Inflammatory macrophage treated with lipopolysaccharide for 1 hour (primary cell): Measurements from ENCODE around the gene MFN2.

Experiments used
- DNase-seq, 2 donors: peaks; one replicate each; pipeline ENCODE4 v3.0.0-alpha.2; 2020 to 2022

The MFN2 gene

GRCh38 chr1:12052997-12053686, 72.9 kb downstream of the MFN2 start:
- no peak for DNase-seq

- DNase-seq = peak in 1 of 2 donors; percentile 33
These were observed 73.7 kb downstream of the MFN2 start for GRCh38 chr1:12053752-12054548.

- DNase-seq = no peak
These were observed 75.0 kb downstream of the MFN2 start for GRCh38 chr1:12055259-12055658.

- no peak for DNase-seq
These were observed 76.1 kb downstream of the MFN2 start for GRCh38 chr1:12056331-12056841.

GRCh38 chr1:12057382-12057781, 77.1 kb downstream of the MFN2 start:
- peak; percentile 32 to 59 for DNase-seq

GRCh38 chr1:12057940-12058687, 77.9 kb downstream of the MFN2 start:
- no peak for DNase-seq

- no peak for DNase-seq
These were observed 79.0 kb downstream of the MFN2 start for GRCh38 chr1:12059226-12059625.

- no peak for DNase-seq
These were observed 79.6 kb downstream of the MFN2 start for GRCh38 chr1:12059722-12060464.

- no peak for DNase-seq
These were observed 80.3 kb downstream of the MFN2 start for GRCh38 chr1:12060500-12060899.
